GM04503 (cell line): ENCODE data around the gene SMYD2.

Source experiments
- DNase-seq: peaks from one replicate; pipeline ENCODE4 v3.0.0-alpha.2; 2012; ENCODE audit warnings: low read depth

The SMYD2 gene

DNA sequence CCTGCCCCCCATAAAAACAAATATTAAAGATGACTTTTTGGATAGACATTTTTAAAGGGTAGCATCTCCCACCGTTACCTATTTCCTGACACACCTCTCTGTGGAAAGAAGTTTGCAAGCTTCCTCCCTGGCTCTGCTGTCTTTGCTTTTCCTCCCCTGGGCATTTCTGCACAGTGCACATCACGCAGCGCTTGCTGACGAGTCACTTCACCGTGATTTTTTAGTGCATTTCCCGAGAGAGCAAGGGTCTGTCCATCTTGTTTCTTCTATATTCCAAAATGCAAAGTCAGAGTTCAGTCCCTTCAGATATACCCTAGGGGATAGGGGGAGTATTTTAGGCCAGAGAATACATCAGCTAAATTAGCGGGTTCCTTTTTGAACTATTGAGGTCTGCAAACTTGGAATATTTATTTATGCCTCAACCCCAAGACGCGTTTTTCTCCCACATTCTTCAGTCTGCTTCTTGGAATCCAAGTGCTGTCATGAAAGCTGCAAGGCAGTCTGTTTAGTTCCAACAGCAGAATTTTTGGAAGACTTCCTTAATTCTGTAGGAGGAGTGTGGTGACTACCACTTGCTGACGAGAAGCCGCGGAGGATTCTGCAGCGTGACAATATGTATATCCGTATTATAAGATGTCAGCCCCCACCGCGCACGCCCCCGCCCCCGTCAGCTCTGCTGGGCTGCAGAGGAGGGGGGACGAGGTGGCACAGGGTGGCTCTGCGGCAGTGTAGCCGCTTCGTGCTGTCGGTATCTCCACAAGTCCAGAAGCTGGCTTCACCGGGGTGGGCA, 22.4 kb downstream of the SMYD2 start:
- no peak for DNase-seq

DNA sequence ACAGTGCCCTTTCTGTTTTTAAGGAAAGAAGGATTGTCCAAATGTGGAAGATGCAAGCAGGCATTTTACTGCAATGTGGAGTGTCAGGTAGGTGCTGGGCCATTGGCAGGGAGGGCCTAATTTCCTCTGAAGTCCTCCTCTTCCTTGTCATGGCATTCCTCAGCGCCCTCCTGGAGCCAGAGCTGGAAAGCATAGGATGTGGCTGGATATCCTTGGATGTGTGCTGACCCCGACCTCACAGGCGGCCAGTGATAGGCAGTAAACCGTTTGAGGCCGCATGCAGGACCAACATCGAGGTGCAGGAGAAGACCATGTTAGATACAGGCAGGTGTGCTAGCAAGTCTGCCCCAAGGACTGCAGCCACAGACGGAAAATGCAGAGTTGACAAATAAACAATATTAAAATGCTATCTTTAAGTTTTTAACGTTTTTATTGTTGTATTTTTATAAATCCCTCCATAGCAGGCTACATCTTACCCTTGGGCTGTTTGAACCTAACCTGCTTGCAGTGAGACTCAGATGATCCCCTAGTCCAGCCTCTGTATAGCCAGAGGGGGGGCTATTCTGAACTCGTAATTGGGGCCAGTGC, 24.3 kb downstream of the SMYD2 start:
- no peak for DNase-seq

DNA sequence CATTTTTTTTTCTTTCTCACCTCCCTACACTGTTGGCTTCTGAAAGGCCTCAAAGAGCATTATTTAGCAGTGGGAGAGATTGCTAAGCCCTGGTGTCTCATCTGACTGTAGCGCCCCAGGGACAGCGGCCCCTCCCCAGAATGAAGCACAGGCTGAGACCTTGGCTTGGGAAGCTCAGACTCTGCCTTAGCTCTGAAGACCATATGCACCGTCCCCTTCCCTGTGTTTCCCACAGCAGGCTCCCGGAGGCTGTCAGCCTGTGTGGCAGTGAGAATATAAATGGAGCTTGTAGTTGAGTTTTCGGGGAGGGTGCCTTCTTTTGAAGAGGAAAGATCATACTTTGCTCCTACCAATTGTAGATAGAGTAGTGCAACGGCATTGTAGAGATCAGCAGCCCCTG, 25.3 kb downstream of the SMYD2 start:
- no peak for DNase-seq

DNA sequence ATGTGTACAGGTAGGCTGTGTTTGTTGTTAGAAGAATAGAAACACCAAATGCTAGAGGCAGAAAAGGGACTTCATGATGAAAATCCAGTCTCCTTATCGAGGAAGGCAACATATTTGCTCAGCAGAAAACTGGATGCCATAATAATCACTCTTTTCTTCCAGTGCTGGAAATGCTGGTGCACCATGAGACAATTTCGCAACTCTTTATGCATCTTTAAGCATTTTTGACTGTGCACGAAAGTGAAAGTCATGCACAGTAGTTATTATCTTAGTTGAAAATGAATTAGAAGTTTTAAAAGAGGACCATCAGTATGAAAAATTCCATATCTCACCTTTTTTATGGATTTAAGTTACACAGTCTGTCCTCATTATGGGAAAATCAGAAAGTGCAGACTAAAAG, 29.1 kb downstream of the SMYD2 start:
- no peak for DNase-seq

DNA sequence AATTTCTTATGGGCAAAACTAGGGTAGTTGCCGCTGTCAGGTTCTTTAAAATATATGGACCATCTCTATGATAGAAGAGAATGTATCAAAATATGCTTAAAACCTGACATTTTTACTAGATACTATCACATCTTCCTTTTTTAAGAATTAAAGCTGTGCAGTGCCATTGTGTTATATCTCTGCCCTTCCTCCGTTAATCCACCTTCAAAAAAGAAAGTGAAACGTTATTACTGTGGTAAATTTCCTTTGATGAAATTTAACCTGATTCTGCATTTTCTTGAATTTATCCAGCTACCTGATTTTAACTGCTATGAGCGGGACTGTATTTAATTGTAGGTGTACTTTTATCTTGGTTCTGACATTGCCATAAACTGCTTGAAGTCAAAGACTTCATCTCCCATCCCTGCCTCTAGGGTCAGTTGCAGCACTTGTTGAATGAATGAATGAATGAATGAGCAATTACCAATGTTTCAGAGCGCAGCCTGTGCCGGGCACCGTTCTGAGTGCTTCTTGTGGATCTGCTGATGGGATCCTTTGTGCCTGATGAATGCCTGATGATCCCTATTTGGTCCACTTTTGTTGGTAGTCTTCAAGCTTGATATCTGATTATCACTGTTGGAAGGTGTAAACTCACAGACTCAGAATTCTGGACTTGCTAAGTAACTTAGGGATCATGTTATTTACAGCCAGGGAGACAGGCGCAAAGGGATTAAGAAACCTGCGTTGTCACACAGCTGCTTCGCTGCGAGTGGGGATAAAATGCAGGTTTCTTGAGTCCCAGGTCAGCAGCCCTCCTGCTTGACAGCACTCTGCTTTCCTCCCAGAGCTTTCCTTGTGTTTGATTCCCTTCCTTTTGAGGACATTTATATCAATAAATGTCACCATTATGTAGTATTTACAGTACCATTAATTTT, 30.1 kb downstream of the SMYD2 start:
- DNase-seq: no peak

DNA sequence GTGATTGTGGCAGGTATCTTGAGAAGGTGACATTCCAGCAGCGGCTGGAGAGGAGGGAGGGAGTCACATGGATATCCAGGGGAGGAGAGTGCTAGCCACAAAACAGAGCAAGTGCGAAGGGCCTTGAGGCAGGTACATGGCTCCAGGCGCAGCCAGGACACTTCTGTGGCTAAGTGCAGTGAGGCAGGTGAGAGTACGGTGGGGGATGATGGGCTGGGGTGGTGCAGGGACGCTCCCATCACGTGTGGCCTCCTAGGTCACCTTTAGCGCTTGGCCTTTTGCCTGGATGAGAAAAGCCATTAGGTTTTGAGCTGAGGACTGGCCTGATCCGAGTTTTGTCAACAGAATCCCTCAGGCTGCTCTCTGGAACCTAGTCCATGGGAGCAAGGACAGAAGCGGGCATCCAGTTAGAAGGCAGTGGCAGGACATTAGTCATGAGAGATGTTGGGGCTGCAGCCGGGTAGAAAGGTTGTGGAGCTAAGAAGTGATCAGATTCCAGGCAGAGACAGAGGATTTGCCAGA, 31.6 kb downstream of the SMYD2 start:
- no peak for DNase-seq

DNA sequence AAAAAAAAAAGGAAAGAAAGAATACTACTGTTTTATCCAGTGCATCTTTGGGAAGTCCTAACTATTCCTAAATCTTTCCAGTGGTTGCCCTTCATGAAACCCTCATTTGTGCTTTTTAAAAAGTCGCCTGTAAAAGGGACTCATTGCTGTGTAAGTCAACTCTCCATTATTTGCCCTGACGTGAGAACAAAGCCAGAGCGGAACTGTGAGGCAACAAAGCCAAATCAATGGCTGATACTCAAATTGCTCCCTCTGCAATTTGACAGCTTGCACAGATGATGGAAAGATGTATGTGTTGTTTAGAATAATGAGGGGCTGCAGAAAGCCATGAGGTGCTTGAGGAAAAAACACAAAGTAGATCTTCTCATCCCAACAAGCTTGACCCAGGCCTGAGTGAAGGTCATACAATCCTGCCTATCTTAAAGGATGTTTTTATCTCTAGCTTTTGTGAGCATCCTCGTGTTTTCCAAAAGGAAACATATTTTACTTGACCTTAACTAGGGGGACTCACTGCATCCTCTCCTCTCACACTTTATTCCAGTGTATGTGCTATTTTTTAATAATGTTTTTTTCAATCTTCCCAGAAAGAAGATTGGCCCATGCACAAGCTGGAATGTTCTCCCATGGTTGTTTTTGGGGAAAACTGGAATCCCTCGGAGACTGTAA, 33.4 kb downstream of the SMYD2 start:
- DNase-seq: no peak

DNA sequence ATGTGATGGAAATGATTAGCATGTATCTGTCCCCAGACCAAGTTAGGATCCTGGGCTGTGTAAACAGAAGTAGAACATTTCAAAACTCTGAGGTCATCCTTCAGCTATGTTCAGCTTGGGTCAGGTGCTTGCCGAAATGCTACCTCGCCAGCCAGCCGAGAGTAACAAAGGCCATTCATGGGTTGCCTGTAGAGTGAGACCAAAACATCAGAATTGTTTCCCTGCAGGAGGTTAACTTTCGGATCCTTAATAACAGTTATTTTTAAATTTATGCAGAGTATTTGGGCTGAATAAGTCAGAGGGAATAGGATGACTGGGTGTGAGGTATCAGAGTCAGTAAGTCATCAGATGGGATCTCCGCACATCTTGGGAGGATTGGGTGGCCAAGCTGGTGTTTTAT, 35.6 kb downstream of the SMYD2 start:
- DNase-seq: no peak

DNA sequence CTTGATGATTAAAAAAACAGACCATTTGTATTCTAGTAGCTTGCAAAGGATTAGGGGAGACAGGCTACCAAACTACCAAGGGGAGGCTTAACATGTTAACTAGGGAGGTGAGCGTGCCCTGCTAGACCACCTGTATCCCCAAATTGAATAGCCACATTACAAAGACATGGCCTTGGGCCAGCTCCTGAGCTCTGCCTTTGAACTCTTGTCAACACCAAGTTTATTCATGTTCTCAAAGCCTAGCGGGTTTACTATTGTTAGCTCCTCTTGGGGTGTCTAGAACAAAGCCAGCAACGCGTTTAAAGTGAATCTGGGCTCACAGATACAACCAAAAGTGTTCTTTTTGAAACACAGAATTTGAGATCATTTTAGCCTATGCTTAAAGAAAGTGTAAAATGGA, 36.3 kb downstream of the SMYD2 start:
- DNase-seq: no peak

DNA sequence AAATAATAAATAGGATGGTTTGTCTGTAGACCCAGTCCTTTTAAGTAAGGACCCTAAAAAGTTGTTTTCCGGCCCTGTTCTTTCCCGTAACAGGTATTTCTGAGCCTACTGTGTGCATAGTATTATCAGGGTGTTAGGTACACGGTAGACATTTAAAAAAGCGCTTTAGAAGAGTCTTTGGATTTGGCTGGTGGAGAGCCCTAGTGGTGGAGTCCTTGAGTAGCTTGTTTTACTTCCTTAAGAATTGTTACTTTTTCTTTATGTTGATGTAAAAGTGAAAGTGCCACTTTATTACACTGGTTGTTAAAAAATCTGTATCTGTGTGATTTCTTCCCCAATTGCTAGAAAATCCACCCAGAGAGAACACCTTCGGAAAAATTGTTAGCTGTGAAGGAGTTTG, 36.8 kb downstream of the SMYD2 start:
- DNase-seq: no peak

DNA sequence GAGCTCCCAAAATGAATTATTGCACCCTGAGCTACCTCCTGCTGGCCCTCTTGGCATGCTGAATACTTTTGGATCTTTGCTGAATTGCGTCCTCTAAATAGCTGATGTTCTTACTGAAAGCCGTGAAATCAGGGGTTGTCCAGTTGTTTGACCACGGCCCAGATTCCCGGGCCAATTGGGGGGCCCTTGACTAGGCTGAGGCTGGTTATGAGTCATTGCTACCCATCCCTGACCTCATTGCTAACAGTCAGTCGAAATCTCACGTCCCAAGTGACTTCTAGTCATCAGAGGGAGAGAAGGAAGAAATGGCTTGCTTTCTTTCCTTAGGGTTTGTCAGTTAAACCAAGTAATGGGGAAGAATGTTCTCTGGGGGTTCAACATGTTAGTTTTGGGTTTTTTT, 37.4 kb downstream of the SMYD2 start:
- DNase-seq: no peak

DNA sequence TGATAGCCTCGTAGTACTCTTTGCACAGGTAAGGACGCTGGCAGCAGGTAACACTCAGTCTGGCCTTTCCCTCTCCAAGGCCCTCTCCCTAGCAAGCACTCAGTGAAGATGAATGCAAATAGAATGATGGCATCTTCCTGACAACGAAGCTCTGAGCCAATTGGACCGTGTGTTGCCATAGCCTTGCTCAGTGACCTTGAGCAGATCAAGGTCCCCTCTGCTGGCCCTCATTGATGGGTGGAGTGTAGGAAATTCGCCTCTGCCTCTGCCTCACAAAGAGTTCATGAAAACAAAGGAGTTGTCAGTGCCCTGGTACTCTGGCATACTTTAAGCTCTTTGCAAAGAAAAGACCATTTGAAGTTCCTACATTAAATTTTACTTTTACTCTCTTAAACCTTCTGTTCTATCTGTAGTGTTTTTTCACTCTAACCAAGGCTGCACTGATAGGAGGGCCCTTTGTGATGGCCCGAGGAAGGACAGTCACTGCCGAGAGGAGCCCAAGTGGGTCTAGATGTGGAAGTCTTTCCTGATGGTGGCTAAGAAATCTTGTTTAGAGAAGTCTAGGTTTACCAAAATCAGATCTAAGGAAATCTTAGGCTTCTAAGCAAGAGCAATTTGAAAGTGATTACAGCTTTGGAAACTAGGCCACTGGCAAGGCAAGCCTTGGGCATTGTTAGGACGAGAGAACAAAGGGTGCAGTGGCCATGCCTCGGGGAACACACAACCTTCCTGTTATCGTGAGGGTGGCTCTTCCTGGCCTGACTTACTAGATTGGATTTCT, 38.2 kb downstream of the SMYD2 start:
- no peak for DNase-seq

DNA sequence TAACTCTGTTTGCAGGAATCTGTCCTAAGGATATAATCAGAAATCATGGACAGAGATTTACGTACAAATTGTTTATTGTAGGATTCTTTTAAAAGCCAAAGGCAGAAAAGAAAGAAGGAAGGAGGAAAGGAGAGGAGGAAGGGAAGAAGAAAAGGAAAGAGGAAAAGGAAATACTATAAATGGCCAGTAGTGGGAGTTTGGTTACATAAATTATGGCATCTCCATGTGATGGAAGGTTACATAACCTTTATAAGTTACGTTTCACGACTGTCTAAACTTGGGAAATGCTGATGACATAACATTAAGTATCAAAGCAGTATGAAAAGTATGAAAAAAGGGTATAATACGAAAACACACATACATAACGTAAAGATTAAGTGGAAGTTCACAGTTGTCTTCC, 39.0 kb downstream of the SMYD2 start:
- DNase-seq: no peak

DNA sequence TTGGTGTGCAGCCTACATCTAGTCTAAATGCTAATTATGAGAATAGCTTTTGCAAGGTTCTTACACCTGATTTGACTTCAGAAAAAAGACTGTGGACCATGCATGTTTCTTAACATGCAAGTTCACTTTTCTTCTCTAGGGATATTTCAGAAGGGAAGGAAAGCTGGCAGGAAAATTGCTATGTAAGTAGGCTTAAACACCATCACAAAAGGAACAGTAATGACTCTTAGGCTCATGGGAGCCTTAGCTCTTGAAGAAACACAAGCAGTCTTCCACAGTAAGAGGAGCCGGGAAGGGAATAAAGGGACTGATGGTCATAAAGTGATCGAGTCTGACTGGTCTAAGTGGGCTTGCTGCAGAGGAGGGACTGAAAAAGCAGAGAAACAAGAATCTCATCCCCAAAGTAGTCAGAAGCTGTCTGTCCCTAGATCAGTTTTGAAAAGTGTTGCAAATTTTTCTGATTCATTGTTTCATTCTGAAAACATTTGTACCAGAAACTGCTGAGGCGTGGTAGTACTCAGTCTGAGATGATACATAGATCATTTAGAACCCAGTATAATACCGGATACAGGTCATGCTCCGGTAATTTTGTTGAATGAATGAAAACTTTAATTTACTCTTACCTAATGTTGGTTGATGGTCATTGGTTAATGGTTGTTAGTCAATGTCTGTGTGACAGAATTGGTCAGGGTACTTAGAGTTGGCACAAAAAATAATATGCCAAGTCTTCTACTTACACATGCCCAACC, 40.9 kb downstream of the SMYD2 start:
- DNase-seq: no peak

DNA sequence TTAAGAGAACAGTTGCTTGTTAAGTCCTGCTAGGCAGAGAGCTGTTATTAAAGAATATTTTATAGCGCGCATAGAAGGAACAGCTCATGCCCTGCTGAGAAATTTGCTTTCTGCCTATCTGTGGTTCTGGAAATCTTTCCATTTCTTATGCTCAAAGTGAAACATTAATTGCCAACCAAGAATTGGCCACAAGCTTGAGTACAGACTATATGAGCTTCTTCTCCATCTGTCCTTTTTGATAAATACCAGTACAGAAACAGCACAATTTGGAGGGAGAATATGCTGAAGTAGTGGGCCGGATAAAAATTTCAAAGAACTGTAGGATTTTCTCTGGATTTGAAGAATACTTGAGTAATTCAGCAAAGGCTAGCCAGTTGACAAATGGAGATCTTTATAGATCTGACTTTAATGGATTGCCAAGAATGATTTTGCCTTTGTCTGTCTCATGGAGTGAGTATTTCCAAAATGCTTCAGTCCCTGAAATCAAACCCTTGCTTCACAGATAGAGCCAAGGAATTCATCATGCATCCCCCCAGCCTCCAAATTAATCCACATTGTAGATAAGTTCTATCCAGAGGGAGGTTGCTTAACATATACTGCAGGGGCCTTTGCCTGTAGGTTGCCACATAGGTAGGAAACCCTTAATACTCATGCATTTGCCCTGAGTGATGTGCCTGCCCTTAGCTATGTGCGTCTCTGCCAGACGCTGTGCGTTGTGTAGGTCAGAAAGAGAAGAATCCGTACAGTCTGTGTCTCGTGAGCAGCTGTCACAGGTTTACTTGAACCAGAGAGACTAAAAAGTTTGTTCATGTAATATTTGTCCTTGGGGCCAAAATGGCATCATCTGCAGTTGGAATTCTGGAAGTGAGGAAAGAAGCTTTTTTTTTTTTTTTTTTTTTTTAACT, 44.2 kb downstream of the SMYD2 start:
- no peak for DNase-seq

DNA sequence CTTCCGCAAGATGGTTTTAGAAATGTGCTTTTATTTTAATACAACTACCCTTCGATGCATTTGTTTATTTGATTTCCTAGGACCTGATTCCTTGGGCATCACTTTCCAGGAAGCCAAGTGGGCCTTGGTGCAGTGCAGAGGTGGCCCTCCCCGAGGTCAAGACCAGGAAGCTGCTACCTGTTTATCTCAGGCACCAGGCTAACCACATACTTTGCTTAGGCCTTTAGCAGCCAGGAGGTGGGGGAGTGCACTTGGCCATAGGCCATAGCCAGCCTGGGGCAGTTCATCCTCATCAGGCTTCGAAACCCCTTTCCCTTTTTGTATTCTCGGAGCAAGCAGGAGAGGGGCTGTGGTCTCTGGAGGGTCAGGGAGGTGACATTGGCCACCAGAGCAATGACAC, 45.4 kb downstream of the SMYD2 start:
- no peak for DNase-seq

DNA sequence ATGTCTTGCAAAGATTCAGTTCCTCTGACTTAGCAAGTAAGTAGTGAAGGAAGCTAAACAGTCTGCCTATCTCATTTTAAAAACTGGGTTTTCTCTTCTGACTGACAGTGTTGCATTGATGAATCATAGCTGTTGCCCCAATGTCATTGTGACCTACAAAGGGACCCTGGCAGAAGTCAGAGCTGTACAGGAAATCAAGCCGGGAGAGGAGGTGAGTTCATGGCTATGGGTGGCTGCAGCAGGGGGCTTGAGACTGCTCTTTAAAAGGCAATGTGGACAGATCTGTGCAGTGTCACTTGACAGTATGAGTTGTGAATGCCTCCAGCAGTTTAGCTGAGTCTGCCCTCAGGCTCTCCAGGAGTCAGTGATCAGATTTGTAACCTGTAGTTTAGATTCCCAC, 46.6 kb downstream of the SMYD2 start:
- no peak for DNase-seq

DNA sequence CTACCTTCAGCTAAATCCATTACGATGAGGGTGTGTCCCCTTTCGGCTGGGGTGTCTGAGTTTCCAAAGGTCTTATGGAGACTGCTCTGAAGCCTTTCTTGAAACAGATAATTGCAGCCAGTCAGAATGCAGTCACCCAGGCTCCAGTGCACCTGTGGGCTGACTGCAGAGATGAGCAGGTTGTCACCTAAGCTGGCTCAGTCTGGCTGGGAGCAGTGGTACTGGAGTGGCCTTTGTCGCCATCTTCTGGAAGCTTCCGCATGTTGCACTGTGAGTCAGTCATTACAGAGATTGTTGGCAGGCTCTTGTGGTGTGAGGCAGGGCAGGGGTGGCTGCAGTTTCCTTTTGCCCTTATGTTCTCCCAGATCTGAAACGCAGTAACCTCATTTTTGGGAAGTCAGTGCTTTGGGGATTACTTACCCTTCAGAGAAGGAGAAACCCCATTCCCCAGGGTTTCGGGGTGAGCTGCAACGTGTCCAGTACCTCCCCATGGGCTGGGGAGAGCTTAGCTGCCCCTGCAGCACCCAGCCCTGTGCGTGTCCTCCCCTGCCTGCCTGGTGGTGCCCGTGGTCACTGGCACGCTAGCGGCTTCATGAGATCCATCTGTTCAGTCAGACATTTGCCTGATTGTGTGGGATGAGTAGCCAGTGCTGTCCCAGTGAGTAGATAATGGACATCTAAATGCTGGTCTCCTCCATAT, 48.0 kb downstream of the SMYD2 start:
- DNase-seq: peak; percentile 34
